Cerebellar cortex (tissue), 1 donor: ENCODE results near the gene NT5M.

ENCODE experiments used
- DNase-seq: peaks from one replicate; pipeline ENCODE4 v3.0.0-alpha.2; 2015; ENCODE audit warnings: low spot score

The NT5M gene

GRCh38 chr17:17355426-17355825 lies 52.3 kb downstream of the NT5M start:
- no peak for DNase-seq

- DNase-seq: peak; percentile 94
Measured at GRCh38 chr17:17356149-17356930, 53.2 kb downstream of the NT5M start.

GRCh38 chr17:17356931-17357270 lies 53.7 kb downstream of the NT5M start:
- no peak for DNase-seq

- no peak for DNase-seq
Measured at GRCh38 chr17:17358060-17358751, 55.0 kb downstream of the NT5M start.

- no peak for DNase-seq
Measured at GRCh38 chr17:17358866-17359265, 55.7 kb downstream of the NT5M start.

- DNase-seq: no peak
Measured at GRCh38 chr17:17359271-17359670, 56.1 kb downstream of the NT5M start.

GRCh38 chr17:17360087-17360730 lies 57.0 kb downstream of the NT5M start:
- no peak for DNase-seq

GRCh38 chr17:17361543-17361866 lies 58.3 kb downstream of the NT5M start:
- no peak for DNase-seq

- no peak for DNase-seq
Measured at GRCh38 chr17:17361867-17362539, 58.8 kb downstream of the NT5M start.

- no peak for DNase-seq
Measured at GRCh38 chr17:17362540-17362930, 59.4 kb downstream of the NT5M start.

- DNase-seq: no peak
Measured at GRCh38 chr17:17363638-17364337, 60.6 kb downstream of the NT5M start.

GRCh38 chr17:17364338-17364667 lies 61.1 kb downstream of the NT5M start:
- DNase-seq: no peak

GRCh38 chr17:17365476-17366110 lies 62.4 kb downstream of the NT5M start:
- DNase-seq: no peak

- DNase-seq: no peak
Measured at GRCh38 chr17:17366235-17366634, 63.1 kb downstream of the NT5M start.

GRCh38 chr17:17366941-17367875 lies 64.0 kb downstream of the NT5M start:
- DNase-seq: no peak

- DNase-seq: no peak
Measured at GRCh38 chr17:17367931-17368330, 64.8 kb downstream of the NT5M start.

GRCh38 chr17:17370711-17371110 lies 67.5 kb downstream of the NT5M start:
- DNase-seq: no peak

- DNase-seq: no peak
Measured at GRCh38 chr17:17372856-17373520, 69.8 kb downstream of the NT5M start.

- DNase-seq: no peak
Measured at GRCh38 chr17:17375841-17376240, 72.7 kb downstream of the NT5M start.

- DNase-seq: no peak
Measured at GRCh38 chr17:17376362-17376761, 73.2 kb downstream of the NT5M start.
